GM12892 (cell line): ENCODE results near the gene CACNA1B.

Experiments used
- DNase-seq: peaks from one replicate; pipeline ENCODE4 v3.0.0; 2011; ENCODE audit not compliant: insufficient read length
- FAIRE-seq: peaks from 2 replicates; lab custom pipeline; 2011; peaks lifted over from hg19 to GRCh38; lab: Jason Lieb, UNC
- POLR2A ChIP-seq: IDR thresholded peaks from 2 replicates; pipeline ENCODE4 v1.6.1; 2011; ENCODE audit warnings: low read depth, low read length, control low read depth
- POLR2AphosphoS5 ChIP-seq: IDR thresholded peaks from 2 replicates; pipeline ENCODE4 v1.6.1; 2011; ENCODE audit warnings: low read depth, low read length, control low read depth
- TAF1 ChIP-seq: IDR thresholded peaks from 2 replicates; pipeline ENCODE4 v1.6.1; 2011; ENCODE audit warnings: low read depth, mild to moderate bottlenecking, control low read depth, low read length, borderline replicate concordance

CACNA1B gene

GRCh38 chr9:137986268-137987099, 108.9 kb downstream of the CACNA1B start:
- TF ChIP-seq POLR2A (no peak), TAF1 (no peak)
- DNase-seq (no peak), FAIRE-seq (no peak)

GRCh38 chr9:137987244-137988030, 109.9 kb downstream of the CACNA1B start:
- no peak for DNase-seq
- no peak for FAIRE-seq
- no peak for TF ChIP-seq POLR2A
- TF ChIP-seq TAF1, result no peak
- no peak for TF ChIP-seq POLR2AphosphoS5

GRCh38 chr9:137988051-137988450, 110.5 kb downstream of the CACNA1B start:
- DNase-seq (no peak), FAIRE-seq (no peak)
- TF ChIP-seq TAF1 (no peak), POLR2A (no peak), POLR2AphosphoS5 (no peak)

GRCh38 chr9:137988701-137989100, 111.1 kb downstream of the CACNA1B start:
- TF ChIP-seq POLR2A, result no peak
- no peak for TF ChIP-seq POLR2AphosphoS5
- no peak for TF ChIP-seq TAF1
- DNase-seq (no peak), FAIRE-seq (no peak)

GRCh38 chr9:137989156-137989555, 111.6 kb downstream of the CACNA1B start:
- FAIRE-seq (no peak), DNase-seq (no peak)
- TF ChIP-seq POLR2AphosphoS5 (no peak), TAF1 (no peak), POLR2A (no peak)

GRCh38 chr9:137989999-137990715, 112.6 kb downstream of the CACNA1B start:
- DNase-seq (no peak), FAIRE-seq (no peak)
- TF ChIP-seq POLR2A, result no peak
- no peak for TF ChIP-seq TAF1
- no peak for TF ChIP-seq POLR2AphosphoS5

- FAIRE-seq, result no peak
- TF ChIP-seq TAF1 (no peak), POLR2A (no peak), POLR2AphosphoS5 (no peak)
- DNase-seq, result no peak
Measured at GRCh38 chr9:138003485-138004190, 126.1 kb downstream of the CACNA1B start.

GRCh38 chr9:138006576-138007233, 129.1 kb downstream of the CACNA1B start:
- DNase-seq (no peak), FAIRE-seq (no peak)
- TF ChIP-seq TAF1 (no peak), POLR2A (no peak), POLR2AphosphoS5 (no peak)

- TF ChIP-seq POLR2A, result no peak
- TF ChIP-seq TAF1, result no peak
- no peak for TF ChIP-seq POLR2AphosphoS5
- FAIRE-seq (no peak), DNase-seq (no peak)
Measured at GRCh38 chr9:138007566-138007917, 130.0 kb downstream of the CACNA1B start.
